ENCODE results near the gene EEF1AKMT2. TPM values are rescaled to one million over a fixed set of nuclear protein-coding genes. Genes with fewer than 3 reads are reported as not detected.
"Not testable (repeated sequence)": the region's sequence is repeated elsewhere in the genome, so short reads cannot be mapped to it uniquely, and the experiment has no call there.

EEF1AKMT2 gene
- total RNA-seq, 1 donor from 2014 or later = 22.0 TPM

- no peaks in the 10 kb centered on the region for H3K4me1 Mint-ChIP-seq (ENCODE audit: unreplicated experiment)
- H3K36me3 Mint-ChIP-seq (ENCODE audit: unreplicated experiment) = peaks cover 32% of the 10 kb centered on the region
- no peak for DNase-seq (ENCODE audit: extremely low spot score, unreplicated experiment)
- H3K27me3 Mint-ChIP-seq (ENCODE audit: unreplicated experiment) = no peaks in the 10 kb centered on the region
- H3K27ac Mint-ChIP-seq (ENCODE audit: unreplicated experiment) = no peak overlapping the region
- H3K4me3 Mint-ChIP-seq (ENCODE audit: unreplicated experiment) = no peak overlapping the region
- H3K9me3 Mint-ChIP-seq (ENCODE audit: unreplicated experiment) = no peaks in the 10 kb centered on the region
- TF ChIP-seq CTCF (IDR thresholded peaks at IDR 0.05) = peak; percentile 62
Observed at GRCh38 chr10:124827474-124827873, 35.8 kb upstream of the EEF1AKMT2 start.

- no peaks in the 10 kb centered on the region for H3K4me1 Mint-ChIP-seq (ENCODE audit: unreplicated experiment)
- no peaks in the 10 kb centered on the region for H3K9me3 Mint-ChIP-seq (ENCODE audit: unreplicated experiment)
- no peak for DNase-seq (ENCODE audit: extremely low spot score, unreplicated experiment)
- no peak overlapping the region for H3K4me3 Mint-ChIP-seq (ENCODE audit: unreplicated experiment)
- H3K27ac Mint-ChIP-seq (ENCODE audit: unreplicated experiment) = no peak overlapping the region
- no peaks in the 10 kb centered on the region for H3K27me3 Mint-ChIP-seq (ENCODE audit: unreplicated experiment)
- no peak for TF ChIP-seq CTCF (IDR thresholded peaks at IDR 0.05)
- H3K36me3 Mint-ChIP-seq (ENCODE audit: unreplicated experiment) = peaks cover 39% of the 10 kb centered on the region
Observed at GRCh38 chr10:124826262-124826661, 34.6 kb upstream of the EEF1AKMT2 start.

GRCh38 chr10:124825702-124826101 lies 34.0 kb upstream of the EEF1AKMT2 start:
- H3K4me1 Mint-ChIP-seq (ENCODE audit: unreplicated experiment) = no peaks in the 10 kb centered on the region
- no peak overlapping the region for H3K4me3 Mint-ChIP-seq (ENCODE audit: unreplicated experiment)
- peaks cover 35% of the 10 kb centered on the region for H3K36me3 Mint-ChIP-seq (ENCODE audit: unreplicated experiment)
- H3K9me3 Mint-ChIP-seq (ENCODE audit: unreplicated experiment) = no peaks in the 10 kb centered on the region
- no peak overlapping the region for H3K27ac Mint-ChIP-seq (ENCODE audit: unreplicated experiment)
- no peaks in the 10 kb centered on the region for H3K27me3 Mint-ChIP-seq (ENCODE audit: unreplicated experiment)
- DNase-seq (ENCODE audit: extremely low spot score, unreplicated experiment) = no peak
- no peak for TF ChIP-seq CTCF (IDR thresholded peaks at IDR 0.05)

GRCh38 chr10:124824932-124825331 lies 33.2 kb upstream of the EEF1AKMT2 start:
- H3K4me3 Mint-ChIP-seq (ENCODE audit: unreplicated experiment); H3K27me3 Mint-ChIP-seq (ENCODE audit: unreplicated experiment); DNase-seq (ENCODE audit: extremely low spot score, unreplicated experiment); H3K4me1 Mint-ChIP-seq (ENCODE audit: unreplicated experiment); H3K9me3 Mint-ChIP-seq (ENCODE audit: unreplicated experiment); H3K27ac Mint-ChIP-seq (ENCODE audit: unreplicated experiment): not testable (repeated sequence)
- peaks cover 36% of the 10 kb centered on the region for H3K36me3 Mint-ChIP-seq (ENCODE audit: unreplicated experiment)

GRCh38 chr10:124824507-124824906 lies 32.8 kb upstream of the EEF1AKMT2 start:
- H3K27ac Mint-ChIP-seq (ENCODE audit: unreplicated experiment) = no peak overlapping the region
- H3K9me3 Mint-ChIP-seq (ENCODE audit: unreplicated experiment) = no peaks in the 10 kb centered on the region
- H3K4me3 Mint-ChIP-seq (ENCODE audit: unreplicated experiment) = no peak overlapping the region
- no peak for DNase-seq (ENCODE audit: extremely low spot score, unreplicated experiment)
- H3K27me3 Mint-ChIP-seq (ENCODE audit: unreplicated experiment) = no peaks in the 10 kb centered on the region
- no peaks in the 10 kb centered on the region for H3K4me1 Mint-ChIP-seq (ENCODE audit: unreplicated experiment)
- TF ChIP-seq CTCF (IDR thresholded peaks at IDR 0.05) = no peak
- H3K36me3 Mint-ChIP-seq (ENCODE audit: unreplicated experiment) = peaks cover 34% of the 10 kb centered on the region

GRCh38 chr10:124821520-124821919 lies 29.8 kb upstream of the EEF1AKMT2 start:
- Mint-ChIP-seq H3K36me3 (ENCODE audit: unreplicated experiment) (peaks cover 28% of the 10 kb centered on the region), H3K27me3 (ENCODE audit: unreplicated experiment) (no peaks in the 10 kb centered on the region), H3K9me3 (ENCODE audit: unreplicated experiment) (no peaks in the 10 kb centered on the region), H3K27ac (ENCODE audit: unreplicated experiment) (no peak overlapping the region), H3K4me1 (ENCODE audit: unreplicated experiment) (no peaks in the 10 kb centered on the region), H3K4me3 (ENCODE audit: unreplicated experiment) (no peak overlapping the region)
- DNase-seq (ENCODE audit: extremely low spot score, unreplicated experiment) = no peak
- TF ChIP-seq CTCF (IDR thresholded peaks at IDR 0.05) = no peak
